Panc1 (cell line): ENCODE results near the gene CEMIP.

Source experiments
- POLR2AphosphoS5 ChIP-seq: IDR thresholded peaks from 2 replicates; pipeline ENCODE4 v1.6.1; 2012; ENCODE audit warnings: mild to moderate bottlenecking, low read depth, low read length, moderate library complexity
- SIN3A ChIP-seq: IDR thresholded peaks from 2 replicates; pipeline ENCODE4 v1.6.1; 2012; ENCODE audit warnings: low read depth, mild to moderate bottlenecking, low read length, moderate library complexity, borderline replicate concordance; ENCODE audit not compliant: insufficient read depth
- TCF7L2 ChIP-seq: IDR thresholded peaks from 2 replicates; pipeline ENCODE4 v1.6.1; 2011; ENCODE audit warnings: mild to moderate bottlenecking, low read depth, low read length, inconsistent platforms
- TF ChIP-seq, protein P1 (sequence below): fragments of 450-650 bp; IDR thresholded peaks from 2 replicates; pipeline ENCODE4 v1.5.1; 2017; ENCODE audit warnings: mild to moderate bottlenecking
- TF ChIP-seq, protein P2 (sequence below), 2 experiments: IDR thresholded peaks; 2 replicates each; pipeline ENCODE4 v1.6.1; 2011 to 2012; ENCODE audit warnings: low read depth in 2 of 2, control low read depth in 1 of 2, low read length in 1 of 2, mild to moderate bottlenecking in 1 of 2, moderate library complexity in 1 of 2; ENCODE audit not compliant: insufficient read depth in 1 of 2

DNA sequence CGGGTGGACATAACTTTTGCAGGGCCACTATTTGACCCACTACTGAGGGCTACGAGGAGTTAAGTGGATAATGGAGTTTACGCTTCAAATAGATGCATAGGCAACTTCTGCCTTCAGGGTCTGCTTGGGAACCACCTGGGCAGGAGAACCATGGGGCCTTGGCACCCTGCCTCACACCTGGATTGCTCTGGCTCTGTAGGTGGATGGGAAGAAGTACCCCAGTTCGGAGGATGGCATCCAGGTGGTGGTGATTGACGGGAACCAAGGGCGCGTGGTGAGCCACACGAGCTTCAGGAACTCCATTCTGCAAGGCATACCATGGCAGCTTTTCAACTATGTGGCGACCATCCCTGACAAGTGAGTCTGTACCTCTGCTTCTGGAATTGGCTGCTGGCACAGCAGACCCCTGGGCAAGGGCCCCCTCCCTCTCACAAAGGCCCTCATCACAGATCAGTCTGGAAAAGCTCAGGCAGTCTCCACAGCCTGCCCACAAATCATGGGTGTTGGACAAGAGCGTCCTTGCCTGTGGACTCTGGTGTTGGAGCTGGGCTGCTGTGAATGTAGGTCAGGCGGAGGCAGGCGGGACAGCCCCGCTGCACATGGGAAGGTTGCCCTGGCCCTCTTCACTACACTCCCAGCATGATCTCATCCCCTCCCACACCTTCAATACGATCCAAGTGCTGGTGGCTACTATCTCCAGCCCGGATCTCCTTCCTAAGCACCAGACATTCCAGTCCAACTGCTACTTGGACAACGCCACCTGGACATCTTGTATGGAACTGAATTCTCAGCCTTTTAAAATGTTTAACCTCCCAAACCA is 163.8 kb downstream of the CEMIP start:
- TF ChIP-seq, protein P1, sequence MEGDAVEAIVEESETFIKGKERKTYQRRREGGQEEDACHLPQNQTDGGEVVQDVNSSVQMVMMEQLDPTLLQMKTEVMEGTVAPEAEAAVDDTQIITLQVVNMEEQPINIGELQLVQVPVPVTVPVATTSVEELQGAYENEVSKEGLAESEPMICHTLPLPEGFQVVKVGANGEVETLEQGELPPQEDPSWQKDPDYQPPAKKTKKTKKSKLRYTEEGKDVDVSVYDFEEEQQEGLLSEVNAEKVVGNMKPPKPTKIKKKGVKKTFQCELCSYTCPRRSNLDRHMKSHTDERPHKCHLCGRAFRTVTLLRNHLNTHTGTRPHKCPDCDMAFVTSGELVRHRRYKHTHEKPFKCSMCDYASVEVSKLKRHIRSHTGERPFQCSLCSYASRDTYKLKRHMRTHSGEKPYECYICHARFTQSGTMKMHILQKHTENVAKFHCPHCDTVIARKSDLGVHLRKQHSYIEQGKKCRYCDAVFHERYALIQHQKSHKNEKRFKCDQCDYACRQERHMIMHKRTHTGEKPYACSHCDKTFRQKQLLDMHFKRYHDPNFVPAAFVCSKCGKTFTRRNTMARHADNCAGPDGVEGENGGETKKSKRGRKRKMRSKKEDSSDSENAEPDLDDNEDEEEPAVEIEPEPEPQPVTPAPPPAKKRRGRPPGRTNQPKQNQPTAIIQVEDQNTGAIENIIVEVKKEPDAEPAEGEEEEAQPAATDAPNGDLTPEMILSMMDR = no peak
- TF ChIP-seq, protein P2, sequence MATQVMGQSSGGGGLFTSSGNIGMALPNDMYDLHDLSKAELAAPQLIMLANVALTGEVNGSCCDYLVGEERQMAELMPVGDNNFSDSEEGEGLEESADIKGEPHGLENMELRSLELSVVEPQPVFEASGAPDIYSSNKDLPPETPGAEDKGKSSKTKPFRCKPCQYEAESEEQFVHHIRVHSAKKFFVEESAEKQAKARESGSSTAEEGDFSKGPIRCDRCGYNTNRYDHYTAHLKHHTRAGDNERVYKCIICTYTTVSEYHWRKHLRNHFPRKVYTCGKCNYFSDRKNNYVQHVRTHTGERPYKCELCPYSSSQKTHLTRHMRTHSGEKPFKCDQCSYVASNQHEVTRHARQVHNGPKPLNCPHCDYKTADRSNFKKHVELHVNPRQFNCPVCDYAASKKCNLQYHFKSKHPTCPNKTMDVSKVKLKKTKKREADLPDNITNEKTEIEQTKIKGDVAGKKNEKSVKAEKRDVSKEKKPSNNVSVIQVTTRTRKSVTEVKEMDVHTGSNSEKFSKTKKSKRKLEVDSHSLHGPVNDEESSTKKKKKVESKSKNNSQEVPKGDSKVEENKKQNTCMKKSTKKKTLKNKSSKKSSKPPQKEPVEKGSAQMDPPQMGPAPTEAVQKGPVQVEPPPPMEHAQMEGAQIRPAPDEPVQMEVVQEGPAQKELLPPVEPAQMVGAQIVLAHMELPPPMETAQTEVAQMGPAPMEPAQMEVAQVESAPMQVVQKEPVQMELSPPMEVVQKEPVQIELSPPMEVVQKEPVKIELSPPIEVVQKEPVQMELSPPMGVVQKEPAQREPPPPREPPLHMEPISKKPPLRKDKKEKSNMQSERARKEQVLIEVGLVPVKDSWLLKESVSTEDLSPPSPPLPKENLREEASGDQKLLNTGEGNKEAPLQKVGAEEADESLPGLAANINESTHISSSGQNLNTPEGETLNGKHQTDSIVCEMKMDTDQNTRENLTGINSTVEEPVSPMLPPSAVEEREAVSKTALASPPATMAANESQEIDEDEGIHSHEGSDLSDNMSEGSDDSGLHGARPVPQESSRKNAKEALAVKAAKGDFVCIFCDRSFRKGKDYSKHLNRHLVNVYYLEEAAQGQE (IDR thresholded peaks at IDR 0.05; ENCODE audit: insufficient read depth in 1 of 2, low read depth in 2 of 2, low read length in 1 of 2) = no peak
- TF ChIP-seq POLR2AphosphoS5 (no peak), SIN3A (no peak), TCF7L2 (no peak)
